Measurements from ENCODE around the gene DIS3L2. TPM values are rescaled to one million over a fixed set of nuclear protein-coding genes. Genes with fewer than 3 reads are reported as not detected.

DIS3L2 gene
- total RNA-seq, 1 experiment from 2014 or later: 39.1 TPM

- Histone ChIP-seq H3F3A (ENCODE audit: insufficient read depth, low read depth) (no peaks in the 10 kb centered on the region), H3K79me2 (ENCODE audit: low read depth) (no peaks in the 10 kb centered on the region), H3K9me2 (ENCODE audit: insufficient read depth) (no peaks in the 10 kb centered on the region), H3K9me3 (ENCODE audit: insufficient read depth, low read depth) (no peaks in the 10 kb centered on the region), H4K20me1 (ENCODE audit: insufficient read depth) (no peaks in the 10 kb centered on the region), H3K4me3 (no peak overlapping the region), H3K36me3 (ENCODE audit: low read depth) (no peaks in the 10 kb centered on the region), H3K4me2 (no peak overlapping the region), H3K27me3 (ENCODE audit: insufficient read depth, low read depth) (no peaks in the 10 kb centered on the region), H2AFZ (no peak overlapping the region), H3K27ac (no peak overlapping the region), H3K4me1 (replicated peaks; ENCODE audit: insufficient read depth) (no peaks in the 10 kb centered on the region)
- DNase-seq: no peak
- no peak for TF ChIP-seq EZH2 (IDR thresholded peaks at IDR 0.05; ENCODE audit: low read depth)
- no peak for TF ChIP-seq CTCF (conservative IDR thresholded peaks at IDR 0.05)
- intact Hi-C loops (cut with micrococcal nuclease; ENCODE audit: unreplicated experiment): no loop called here
- ChIA-PET POLR2A (ENCODE audit: unreplicated experiment) (no interaction called here), CTCF (interaction anchor here (0.6 kb wide), 1 partner anchor 364 kb away, joined by 3 read pairs; no protein-coding TSS in a partner anchor)
- no TSS peak for BruUV-seq (replicated peaks)
These were observed 10.0 kb upstream of the DIS3L2 start for GRCh38 chr2:231951452-231952035.

- DNase-seq: no peak
- no peak overlapping the region for H3K4me3 ChIP-seq
- no peaks in the 10 kb centered on the region for H3K9me3 ChIP-seq (ENCODE audit: insufficient read depth, low read depth)
- peaks cover 8% of the 10 kb centered on the region; the same call in 1 of the 2 replicates for H3F3A ChIP-seq (ENCODE audit: insufficient read depth, low read depth)
- no peak overlapping the region for H2AFZ ChIP-seq
- no peaks in the 10 kb centered on the region for H4K20me1 ChIP-seq (ENCODE audit: insufficient read depth)
- 0 out of 2 replicates have a peak, but pooled peaks cover 6% of the 10 kb centered on the region for H3K79me2 ChIP-seq (ENCODE audit: low read depth)
- ChIA-PET CTCF (interaction anchor here (0.5 kb wide), 1 partner anchor 408 kb away, joined by 7 read pairs; no protein-coding TSS in a partner anchor), POLR2A (ENCODE audit: unreplicated experiment) (no interaction called here)
- H3K4me1 ChIP-seq (replicated peaks; ENCODE audit: insufficient read depth): peaks cover 14% of the 10 kb centered on the region
- H3K27me3 ChIP-seq (ENCODE audit: insufficient read depth, low read depth): no peaks in the 10 kb centered on the region
- no peak overlapping the region for H3K27ac ChIP-seq
- BruUV-seq (replicated peaks): no TSS peak
- TF ChIP-seq EZH2 (IDR thresholded peaks at IDR 0.05; ENCODE audit: low read depth) (no peak), CTCF (conservative IDR thresholded peaks at IDR 0.05) (no peak)
- no peak overlapping the region for H3K4me2 ChIP-seq
- no peaks in the 10 kb centered on the region for H3K9me2 ChIP-seq (ENCODE audit: insufficient read depth)
- intact Hi-C loops (cut with micrococcal nuclease; ENCODE audit: unreplicated experiment): no loop called here
- no peaks in the 10 kb centered on the region for H3K36me3 ChIP-seq (ENCODE audit: low read depth)
These were observed 5.6 kb upstream of the DIS3L2 start for GRCh38 chr2:231955758-231956472.

GRCh38 chr2:231957913-231958763, 3.4 kb upstream of the DIS3L2 start:
- H3K4me3 ChIP-seq: no peak overlapping the region
- POLR2A ChIA-PET (ENCODE audit: unreplicated experiment): interaction anchor here (0.6 kb wide), 1 partner anchor 24 kb away, joined by 5 read pairs; no protein-coding TSS in a partner anchor

More at GRCh38 chr2:231957913-231958763, 3.4 kb upstream of the DIS3L2 start:
- BruUV-seq (replicated peaks): no TSS peak
- CTCF ChIA-PET: no interaction called here
- Histone ChIP-seq H3K27me3 (ENCODE audit: insufficient read depth, low read depth) (no peaks in the 10 kb centered on the region), H3K4me2 (peak overlapping the region; percentile 23; the same call in 1 of the 2 replicates), H3K79me2 (ENCODE audit: low read depth) (peaks cover 25% of the 10 kb centered on the region), H3K27ac (no peak overlapping the region), H3F3A (ENCODE audit: insufficient read depth, low read depth) (peaks cover 8% of the 10 kb centered on the region; the same call in 1 of the 2 replicates), H3K9me3 (ENCODE audit: insufficient read depth, low read depth) (no peaks in the 10 kb centered on the region), H3K36me3 (ENCODE audit: low read depth) (no peaks in the 10 kb centered on the region), H4K20me1 (ENCODE audit: insufficient read depth) (no peaks in the 10 kb centered on the region), H2AFZ (no peak overlapping the region), H3K9me2 (ENCODE audit: insufficient read depth) (no peaks in the 10 kb centered on the region), H3K4me1 (replicated peaks; ENCODE audit: insufficient read depth) (peaks cover 21% of the 10 kb centered on the region)
- TF ChIP-seq CTCF (conservative IDR thresholded peaks at IDR 0.05): no peak
- no peak for DNase-seq
- intact Hi-C loops (cut with micrococcal nuclease; ENCODE audit: unreplicated experiment): no loop called here
